HEK293 (cell line): ENCODE results near the gene IDE.

Experiments used
- FEZF1 ChIP-seq: fragments of 450-650 bp; formaldehyde crosslinking; IDR thresholded peaks from 2 replicates; pipeline ENCODE4 v1.5.1; 2016; ENCODE audit warnings: missing biosample characterization, missing genetic modification characterization
- MYNN ChIP-seq: fragments of 450-650 bp; formaldehyde crosslinking; IDR thresholded peaks from 2 replicates; pipeline ENCODE4 v1.5.1; 2016; ENCODE audit warnings: missing biosample characterization, missing genetic modification characterization, borderline replicate concordance
- OSR2 ChIP-seq: fragments of 450-650 bp; formaldehyde crosslinking; IDR thresholded peaks from 2 replicates; pipeline ENCODE4 v1.5.1; 2016; ENCODE audit warnings: missing biosample characterization, missing genetic modification characterization
- RBAK ChIP-seq: fragments of 450-650 bp; formaldehyde crosslinking; IDR thresholded peaks from 2 replicates; pipeline ENCODE4 v1.5.1; 2016; ENCODE audit warnings: missing biosample characterization, missing genetic modification characterization
- SP2 ChIP-seq: fragments of 450-650 bp; formaldehyde crosslinking; IDR thresholded peaks from 2 replicates; pipeline ENCODE4 v1.5.1; 2016; ENCODE audit warnings: missing biosample characterization, missing genetic modification characterization
- TCF7L2 ChIP-seq: IDR thresholded peaks from 2 replicates; pipeline ENCODE4 v1.6.1; 2011; ENCODE audit warnings: low read depth, mild to moderate bottlenecking, inconsistent platforms, low read length, moderate library complexity, borderline replicate concordance
- ZBTB8A ChIP-seq: fragments of 450-650 bp; formaldehyde crosslinking; IDR thresholded peaks from 2 replicates; pipeline ENCODE4 v1.5.1; 2016; ENCODE audit warnings: missing biosample characterization, missing genetic modification characterization
- ZNF121 ChIP-seq: fragments of 450-650 bp; formaldehyde crosslinking; IDR thresholded peaks from 2 replicates; pipeline ENCODE4 v1.5.1; 2016; ENCODE audit warnings: missing biosample characterization, missing genetic modification characterization
- ZNF274 ChIP-seq, 2 experiments: fragments of 200-500 bp in 1 of 2; fragments of 450-650 bp in 1 of 2; sonication (Bioruptor generic) in 1 of 2; formaldehyde crosslinking in 1 of 2; IDR thresholded peaks; 2 replicates each; pipeline versions ENCODE4 v1.5.1 to v1.6.1; 2014 to 2016; ENCODE audit warnings: borderline replicate concordance in 1 of 2, inconsistent platforms in 1 of 2, low read length in 1 of 2, missing biosample characterization in 1 of 2, missing genetic modification characterization in 1 of 2
- ZNF792 ChIP-seq: fragments of 450-650 bp; formaldehyde crosslinking; IDR thresholded peaks from 2 replicates; pipeline ENCODE4 v1.5.1; 2016; ENCODE audit warnings: missing biosample characterization, missing genetic modification characterization
- TF ChIP-seq, protein P1 (sequence below): fragments of 450-650 bp; formaldehyde crosslinking; IDR thresholded peaks from 2 replicates; pipeline ENCODE4 v1.5.1; 2016; ENCODE audit warnings: missing biosample characterization, missing genetic modification characterization
- TF ChIP-seq, protein P2 (sequence below): sonication (generic); formaldehyde crosslinking; IDR thresholded peaks from 2 replicates; pipeline ENCODE4 v1.8.1; 2022; ENCODE audit warnings: mild to moderate bottlenecking, moderate library complexity, missing genetic modification reagents
- TF ChIP-seq, protein P3 (sequence below): fragments of 450-650 bp; formaldehyde crosslinking; IDR thresholded peaks from 2 replicates; pipeline ENCODE4 v1.5.1; 2017; ENCODE audit warnings: missing biosample characterization, missing genetic modification characterization

DNA sequence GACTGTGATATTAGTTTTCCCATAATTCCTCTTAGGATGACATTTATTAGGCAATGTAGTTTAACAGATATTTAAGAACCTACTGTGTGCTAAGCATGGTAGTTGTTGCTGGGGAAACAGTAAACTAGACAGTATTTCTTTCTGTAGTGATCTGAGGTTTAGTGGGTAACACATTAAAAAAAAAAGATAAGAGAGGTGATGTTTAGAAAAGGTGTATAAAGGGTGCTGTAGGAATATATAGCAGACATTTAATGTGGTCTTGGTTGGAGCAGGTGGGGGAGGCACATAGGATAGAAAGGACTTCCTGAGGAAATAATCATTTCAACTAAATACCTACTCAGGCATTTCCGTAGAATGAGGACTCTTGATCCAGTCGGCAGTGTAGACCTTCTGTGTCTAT is 30.9 kb upstream of the IDE start:
- TF ChIP-seq SP2 (tag by site-specific recombination) (no peak), FEZF1 (no peak), RBAK (tag by site-specific recombination) (no peak), ZNF274 (IDR thresholded peaks at IDR 0.05; ENCODE audit: low read length) (no peak), ZNF274 (tag by site-specific recombination; IDR thresholded peaks at IDR 0.05; ENCODE audit: borderline replicate concordance) (no peak), ZBTB8A (tag by site-specific recombination) (no peak), ZNF792 (tag by site-specific recombination) (no peak), MYNN (tag by site-specific recombination) (no peak), TCF7L2 (no peak), OSR2 (tag by site-specific recombination) (no peak), ZNF121 (tag by site-specific recombination) (no peak)
- TF ChIP-seq, protein P1, sequence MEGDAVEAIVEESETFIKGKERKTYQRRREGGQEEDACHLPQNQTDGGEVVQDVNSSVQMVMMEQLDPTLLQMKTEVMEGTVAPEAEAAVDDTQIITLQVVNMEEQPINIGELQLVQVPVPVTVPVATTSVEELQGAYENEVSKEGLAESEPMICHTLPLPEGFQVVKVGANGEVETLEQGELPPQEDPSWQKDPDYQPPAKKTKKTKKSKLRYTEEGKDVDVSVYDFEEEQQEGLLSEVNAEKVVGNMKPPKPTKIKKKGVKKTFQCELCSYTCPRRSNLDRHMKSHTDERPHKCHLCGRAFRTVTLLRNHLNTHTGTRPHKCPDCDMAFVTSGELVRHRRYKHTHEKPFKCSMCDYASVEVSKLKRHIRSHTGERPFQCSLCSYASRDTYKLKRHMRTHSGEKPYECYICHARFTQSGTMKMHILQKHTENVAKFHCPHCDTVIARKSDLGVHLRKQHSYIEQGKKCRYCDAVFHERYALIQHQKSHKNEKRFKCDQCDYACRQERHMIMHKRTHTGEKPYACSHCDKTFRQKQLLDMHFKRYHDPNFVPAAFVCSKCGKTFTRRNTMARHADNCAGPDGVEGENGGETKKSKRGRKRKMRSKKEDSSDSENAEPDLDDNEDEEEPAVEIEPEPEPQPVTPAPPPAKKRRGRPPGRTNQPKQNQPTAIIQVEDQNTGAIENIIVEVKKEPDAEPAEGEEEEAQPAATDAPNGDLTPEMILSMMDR (tag by site-specific recombination) = no peak
- TF ChIP-seq, protein P2, sequence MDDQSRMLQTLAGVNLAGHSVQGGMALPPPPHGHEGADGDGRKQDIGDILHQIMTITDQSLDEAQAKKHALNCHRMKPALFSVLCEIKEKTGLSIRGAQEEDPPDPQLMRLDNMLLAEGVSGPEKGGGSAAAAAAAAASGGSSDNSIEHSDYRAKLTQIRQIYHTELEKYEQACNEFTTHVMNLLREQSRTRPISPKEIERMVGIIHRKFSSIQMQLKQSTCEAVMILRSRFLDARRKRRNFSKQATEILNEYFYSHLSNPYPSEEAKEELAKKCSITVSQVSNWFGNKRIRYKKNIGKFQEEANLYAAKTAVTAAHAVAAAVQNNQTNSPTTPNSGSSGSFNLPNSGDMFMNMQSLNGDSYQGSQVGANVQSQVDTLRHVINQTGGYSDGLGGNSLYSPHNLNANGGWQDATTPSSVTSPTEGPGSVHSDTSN = no peak
- TF ChIP-seq, protein P3, sequence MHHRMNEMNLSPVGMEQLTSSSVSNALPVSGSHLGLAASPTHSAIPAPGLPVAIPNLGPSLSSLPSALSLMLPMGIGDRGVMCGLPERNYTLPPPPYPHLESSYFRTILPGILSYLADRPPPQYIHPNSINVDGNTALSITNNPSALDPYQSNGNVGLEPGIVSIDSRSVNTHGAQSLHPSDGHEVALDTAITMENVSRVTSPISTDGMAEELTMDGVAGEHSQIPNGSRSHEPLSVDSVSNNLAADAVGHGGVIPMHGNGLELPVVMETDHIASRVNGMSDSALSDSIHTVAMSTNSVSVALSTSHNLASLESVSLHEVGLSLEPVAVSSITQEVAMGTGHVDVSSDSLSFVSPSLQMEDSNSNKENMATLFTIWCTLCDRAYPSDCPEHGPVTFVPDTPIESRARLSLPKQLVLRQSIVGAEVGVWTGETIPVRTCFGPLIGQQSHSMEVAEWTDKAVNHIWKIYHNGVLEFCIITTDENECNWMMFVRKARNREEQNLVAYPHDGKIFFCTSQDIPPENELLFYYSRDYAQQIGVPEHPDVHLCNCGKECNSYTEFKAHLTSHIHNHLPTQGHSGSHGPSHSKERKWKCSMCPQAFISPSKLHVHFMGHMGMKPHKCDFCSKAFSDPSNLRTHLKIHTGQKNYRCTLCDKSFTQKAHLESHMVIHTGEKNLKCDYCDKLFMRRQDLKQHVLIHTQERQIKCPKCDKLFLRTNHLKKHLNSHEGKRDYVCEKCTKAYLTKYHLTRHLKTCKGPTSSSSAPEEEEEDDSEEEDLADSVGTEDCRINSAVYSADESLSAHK (tag by site-specific recombination) = no peak
